Uterus (tissue), 4 donors: ENCODE data around the gene BACH2. TPM values are rescaled to one million over a fixed set of nuclear protein-coding genes. Genes with fewer than 3 reads are reported as not detected.

Experiments used
- DNase-seq, 2 donors: peaks; one replicate each; pipeline ENCODE4 v3.0.0-alpha.2; 2019 to 2020
- H3K27ac ChIP-seq, 2 donors: fragments of 200-600 bp; sonication (generic); 1 replicate in 1 of 2; 2 replicates in 1 of 2; pipeline ENCODE4 v1.5.1; 2016 to 2018
- H3K27me3 ChIP-seq, 2 donors: fragments of 200-600 bp; sonication (generic); one replicate each; pipeline ENCODE4 v1.5.1; 2018 to 2019; ENCODE audit warnings: control low read depth in 1 of 2
- H3K36me3 ChIP-seq, 2 donors: fragments of 200-600 bp; sonication (generic); one replicate each; pipeline ENCODE4 v1.5.1; 2019; ENCODE audit warnings: control low read depth in 1 of 2
- H3K4me1 ChIP-seq, 2 donors: fragments of 200-600 bp; sonication (generic); one replicate each; pipeline ENCODE4 v1.5.1; 2018 to 2019; ENCODE audit warnings: control low read depth in 1 of 2
- H3K4me3 ChIP-seq, 2 donors: fragments of 200-600 bp; sonication (generic); 1 replicate in 1 of 2; 2 replicates in 1 of 2; pipeline ENCODE4 v1.5.1; 2018 to 2019; ENCODE audit warnings: mild to moderate bottlenecking in 1 of 2
- H3K9me3 ChIP-seq, 2 donors: fragments of 200-600 bp; sonication (generic); one replicate each; pipeline ENCODE4 v1.5.1; 2019; ENCODE audit warnings: control low read depth in 1 of 2
- CTCF ChIP-seq, 4 experiments: fragments of 200-600 bp in 2 of 4; fragments of 450-650 bp in 2 of 4; sonication (generic) in 2 of 4; IDR thresholded peaks; one replicate each; pipeline ENCODE4 v1.5.1; 2016 to 2019; ENCODE audit warnings: antibody characterized with exemption in 4 of 4, mild to moderate bottlenecking in 2 of 4, moderate library complexity in 1 of 4
- POLR2A ChIP-seq, 2 donors: fragments of 450-650 bp; IDR thresholded peaks; one replicate each; pipeline ENCODE4 v1.6.1; 2016; ENCODE audit warnings: antibody characterized with exemption in 2 of 2, mild to moderate bottlenecking in 1 of 2, moderate library complexity in 1 of 2
- intact Hi-C: fragments of 100-400 bp; cut with DNase I; formaldehyde crosslinking; loops from one replicate; pipeline ENCODE4 v1.15.1; 2023; ENCODE audit warnings: low total_unique reads
- total RNA-seq, 4 donors: library from RNA; depleted of rRNA in 3 of 4; stranded (reverse); fragments of >200 nt in 3 of 4; gene quantifications; one replicate each; pipeline versions ENCODE4 v1.1.0 to v1.2.4, GENCODE V29; 2014 to 2023
- donor health status: DM: yes; HTN: yes; CAD: no.

The BACH2 gene
- total RNA-seq, 4 donors from 2014 or later, result 1.3 to 15.0 (median 9.7) TPM

- H3K36me3 ChIP-seq, result no peaks in the 10 kb centered on the region
- no peak for TF ChIP-seq CTCF (IDR thresholded peaks at IDR 0.05)
- TF ChIP-seq POLR2A (IDR thresholded peaks at IDR 0.05), result no peak
- H3K9me3 ChIP-seq, result no peaks in the 10 kb centered on the region
- no peak for DNase-seq
- no peaks in the 10 kb centered on the region for H3K27me3 ChIP-seq
- intact Hi-C loops, result no loop called here
- no peaks in the 10 kb centered on the region for H3K4me1 ChIP-seq
- H3K4me3 ChIP-seq, result no peak overlapping the region
- H3K27ac ChIP-seq, result no peak overlapping the region
Measured at GRCh38 chr6:90008189-90008907, 288.3 kb downstream of the BACH2 start.

DNA sequence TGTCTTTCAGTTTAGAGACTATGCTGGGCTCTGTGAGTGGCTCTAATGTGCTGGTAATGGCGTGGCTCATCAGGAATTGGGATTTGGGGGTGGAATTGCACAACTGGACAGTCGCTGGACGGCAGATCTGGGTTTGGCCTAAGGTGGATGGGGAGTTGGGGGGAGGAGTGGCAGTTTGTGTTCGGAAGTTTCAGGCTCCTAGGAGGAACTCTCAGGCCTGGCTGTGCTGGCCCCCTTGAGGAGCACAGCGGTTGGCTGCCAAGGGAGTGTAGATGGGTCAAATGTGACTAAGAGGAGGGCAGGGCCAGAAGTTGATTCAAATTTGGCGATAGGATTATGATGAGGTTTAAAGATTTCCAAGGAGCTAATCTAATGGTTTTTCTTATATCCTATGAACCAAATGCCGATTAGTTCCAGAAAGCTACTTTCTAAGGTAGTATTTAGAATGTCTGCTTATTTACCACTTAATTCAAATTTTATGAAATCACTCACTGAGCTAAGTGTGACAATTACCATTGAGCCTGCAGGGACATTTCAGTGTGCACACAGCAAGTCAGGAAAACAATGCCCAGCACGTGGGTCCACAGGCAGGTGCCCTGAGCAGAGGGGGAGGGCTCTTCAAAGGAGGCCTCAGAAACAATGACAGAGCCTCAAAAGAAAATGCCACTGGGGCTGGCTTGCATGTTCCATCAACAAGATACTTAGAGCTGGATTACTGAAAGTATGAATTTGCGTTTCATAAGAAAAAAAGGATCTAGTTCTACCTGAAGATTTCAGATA is 291.4 kb downstream of the BACH2 start:
- Histone ChIP-seq H3K27ac (no peak overlapping the region), H3K27me3 (no peaks in the 10 kb centered on the region), H3K4me3 (no peak overlapping the region), H3K4me1 (no peaks in the 10 kb centered on the region), H3K9me3 (no peaks in the 10 kb centered on the region), H3K36me3 (no peaks in the 10 kb centered on the region)
- no peak for TF ChIP-seq CTCF (IDR thresholded peaks at IDR 0.05)
- no peak for TF ChIP-seq POLR2A (IDR thresholded peaks at IDR 0.05)
- DNase-seq, result no peak
- intact Hi-C loops, result no loop called here

DNA sequence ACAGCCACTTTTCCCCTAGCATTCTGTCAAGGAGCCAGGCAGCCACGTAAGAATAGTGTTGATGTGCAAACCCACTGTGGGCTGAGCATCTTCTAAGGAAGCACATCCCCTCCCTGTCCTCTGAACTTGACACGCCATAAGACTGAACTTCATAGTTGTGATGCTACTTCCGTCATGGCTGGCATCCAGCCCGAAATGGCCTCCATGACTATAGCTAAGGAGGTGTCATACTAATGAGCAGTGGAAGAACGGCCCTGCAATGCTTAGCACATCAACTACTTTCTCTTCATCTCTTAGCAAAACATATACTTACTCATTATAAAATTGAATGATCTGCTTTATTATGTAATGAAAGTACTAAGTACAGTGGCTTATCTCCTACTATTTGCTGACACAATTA is 292.1 kb downstream of the BACH2 start:
- no peak overlapping the region for H3K27ac ChIP-seq
- intact Hi-C loops, result no loop called here
- H3K36me3 ChIP-seq, result no peaks in the 10 kb centered on the region
- H3K4me1 ChIP-seq, result no peaks in the 10 kb centered on the region
- TF ChIP-seq POLR2A (IDR thresholded peaks at IDR 0.05) (no peak), CTCF (IDR thresholded peaks at IDR 0.05) (no peak)
- no peaks in the 10 kb centered on the region for H3K27me3 ChIP-seq
- H3K9me3 ChIP-seq, result no peaks in the 10 kb centered on the region
- no peak overlapping the region for H3K4me3 ChIP-seq
- DNase-seq, result no peak

DNA sequence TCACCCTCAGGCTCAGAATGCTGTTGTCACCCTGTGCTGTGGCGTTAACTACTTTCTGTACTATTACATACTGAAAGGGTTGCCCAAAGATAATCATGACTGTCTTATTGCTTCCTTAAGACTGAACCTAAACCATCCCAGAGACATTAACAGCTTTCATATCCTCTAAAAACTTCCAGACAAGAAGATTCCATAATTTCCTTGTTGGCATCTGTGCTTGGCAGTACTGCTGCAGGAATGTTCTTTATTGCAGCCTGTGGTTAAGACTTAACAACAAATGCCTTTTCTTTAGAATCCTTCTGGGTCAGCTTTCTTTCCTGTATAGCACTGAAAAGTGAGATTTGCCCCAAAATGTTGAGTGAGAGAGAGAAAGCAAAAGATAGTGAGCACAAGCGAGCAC is 292.7 kb downstream of the BACH2 start:
- intact Hi-C loops, result no loop called here
- H3K4me1 ChIP-seq, result no peaks in the 10 kb centered on the region
- no peak overlapping the region for H3K4me3 ChIP-seq
- H3K9me3 ChIP-seq, result no peaks in the 10 kb centered on the region
- H3K27me3 ChIP-seq, result no peaks in the 10 kb centered on the region
- H3K27ac ChIP-seq, result no peak overlapping the region
- no peak for DNase-seq
- TF ChIP-seq POLR2A (IDR thresholded peaks at IDR 0.05) (no peak), CTCF (IDR thresholded peaks at IDR 0.05) (no peak)
- no peaks in the 10 kb centered on the region for H3K36me3 ChIP-seq

DNA sequence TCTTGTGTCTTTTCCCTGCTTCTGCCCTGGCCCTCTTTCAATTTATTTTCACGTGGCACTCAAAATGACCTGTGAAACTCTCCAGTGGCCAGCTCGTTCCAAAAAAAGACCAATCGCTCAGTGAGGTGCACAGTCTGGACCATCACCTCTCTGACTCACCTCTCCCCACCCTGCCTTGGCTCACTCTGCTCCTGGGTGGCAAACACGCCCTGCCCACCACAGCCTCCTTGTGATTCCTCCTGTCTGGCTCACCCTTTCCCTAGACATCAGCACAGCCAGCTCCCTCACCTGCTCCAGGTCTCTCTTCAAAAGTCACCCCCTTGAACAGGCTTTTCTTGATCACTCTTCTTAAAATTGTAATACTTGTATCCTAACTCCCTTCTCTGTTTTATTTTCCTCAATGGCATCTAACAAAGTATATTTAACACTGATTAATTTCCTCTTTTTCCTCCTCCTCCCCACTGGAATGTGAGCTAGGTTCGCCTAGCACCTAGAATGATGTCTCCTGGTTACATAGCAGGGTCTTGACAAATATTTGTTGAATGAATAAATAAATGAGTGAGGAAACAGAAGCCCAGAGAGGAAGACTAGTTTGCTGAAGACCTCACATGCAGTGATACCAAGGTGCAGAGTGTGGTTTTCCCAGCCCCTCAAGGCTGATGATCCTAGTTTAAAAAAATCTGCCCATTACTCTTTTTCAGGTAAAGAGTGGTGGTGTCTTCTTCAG is 293.4 kb downstream of the BACH2 start:
- intact Hi-C loops, result no loop called here
- Histone ChIP-seq H3K4me1 (peaks cover 0 to 3% of the 10 kb centered on the region in 2 donors), H3K9me3 (no peaks in the 10 kb centered on the region), H3K27me3 (no peaks in the 10 kb centered on the region), H3K27ac (no peak overlapping the region), H3K4me3 (no peak overlapping the region), H3K36me3 (no peaks in the 10 kb centered on the region)
- TF ChIP-seq CTCF (IDR thresholded peaks at IDR 0.05) (no peak), POLR2A (IDR thresholded peaks at IDR 0.05) (no peak)
- no peak for DNase-seq
